HG03378 (cell line): ENCODE data around the gene TRAPPC6A.
A peak's percentile ranks its signal among the peaks of the same experiment; 100 is the strongest.

Experiments
- ATAC-seq: cut with Tn5 transposase; IDR thresholded peaks from one replicate; pipeline ENCODE4 v1.9.1; 2021; ENCODE audit warnings: mild to moderate bottlenecking, moderate library complexity; ENCODE audit not compliant: unreplicated experiment

Gene TRAPPC6A, protein sequence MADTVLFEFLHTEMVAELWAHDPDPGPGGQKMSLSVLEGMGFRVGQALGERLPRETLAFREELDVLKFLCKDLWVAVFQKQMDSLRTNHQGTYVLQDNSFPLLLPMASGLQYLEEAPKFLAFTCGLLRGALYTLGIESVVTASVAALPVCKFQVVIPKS

DNA sequence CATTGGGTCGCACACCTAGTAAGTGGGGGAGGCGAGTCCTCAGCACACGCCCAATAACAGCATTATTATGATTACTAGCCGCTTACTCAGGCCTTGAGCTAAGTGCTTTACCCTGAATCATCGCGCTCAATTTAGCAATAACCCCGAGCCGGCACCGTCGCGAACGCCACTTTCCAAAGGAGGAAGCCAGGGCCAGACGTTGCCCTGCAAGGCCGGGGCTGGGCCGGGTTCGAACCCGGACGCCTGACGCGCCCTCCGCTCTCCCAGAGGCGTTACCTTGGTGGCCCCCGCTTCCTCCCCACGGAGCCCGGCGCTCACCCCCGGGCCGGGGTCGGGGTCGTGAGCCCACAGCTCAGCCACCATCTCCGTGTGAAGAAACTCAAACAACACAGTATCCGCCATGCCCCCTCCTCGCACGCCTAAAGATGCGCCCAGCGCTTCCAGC lies at the start of gene TRAPPC6A:
Gene TRAPPC6A (minus strand): TSS at position 421 of the 445 bp plus-strand sequence. CDS start 19 bp downstream, at position 402.
- peak; percentile 4 for ATAC-seq

DNA sequence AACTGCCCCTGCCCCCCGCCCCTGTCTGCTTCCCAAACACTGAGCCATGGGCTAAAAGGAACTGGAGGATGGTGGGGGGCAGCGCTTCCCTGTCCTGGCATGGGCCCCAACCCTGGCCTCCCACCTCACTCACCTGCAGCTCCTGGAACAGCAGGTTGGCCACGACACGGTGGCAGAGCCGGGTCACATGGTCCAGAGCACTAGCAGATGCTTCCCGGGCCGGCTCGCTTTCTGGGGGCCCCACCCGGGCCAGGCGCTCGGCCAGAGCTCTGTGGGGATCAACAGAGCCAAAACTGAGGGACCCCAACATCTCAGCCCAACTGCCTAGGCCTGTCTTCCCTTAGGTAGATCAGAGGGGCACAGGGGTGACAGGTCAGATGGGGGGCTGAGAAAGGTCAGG lies 46.6 kb upstream of the TRAPPC6A start:
- no peak for ATAC-seq

DNA sequence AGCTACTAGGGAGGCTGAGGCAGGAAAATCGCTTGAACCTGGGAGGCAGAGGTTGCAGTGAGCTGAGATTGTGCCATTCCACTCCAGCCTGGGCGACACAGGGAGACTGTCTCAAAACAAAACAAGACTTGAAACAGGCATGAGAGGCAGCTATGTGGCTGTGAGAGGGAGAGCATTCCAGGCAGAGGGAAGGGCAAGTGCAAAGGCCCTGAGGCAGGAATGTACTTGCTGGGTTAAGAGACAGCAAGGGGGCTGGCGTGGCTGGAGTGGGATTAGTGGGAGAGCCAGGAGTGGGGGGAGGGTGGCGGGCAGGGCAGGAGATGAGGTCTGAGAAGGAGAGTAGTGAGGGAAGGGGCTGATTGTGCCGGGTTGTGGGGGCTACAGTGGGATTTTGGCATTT lies 45.8 kb upstream of the TRAPPC6A start:
- no peak for ATAC-seq

DNA sequence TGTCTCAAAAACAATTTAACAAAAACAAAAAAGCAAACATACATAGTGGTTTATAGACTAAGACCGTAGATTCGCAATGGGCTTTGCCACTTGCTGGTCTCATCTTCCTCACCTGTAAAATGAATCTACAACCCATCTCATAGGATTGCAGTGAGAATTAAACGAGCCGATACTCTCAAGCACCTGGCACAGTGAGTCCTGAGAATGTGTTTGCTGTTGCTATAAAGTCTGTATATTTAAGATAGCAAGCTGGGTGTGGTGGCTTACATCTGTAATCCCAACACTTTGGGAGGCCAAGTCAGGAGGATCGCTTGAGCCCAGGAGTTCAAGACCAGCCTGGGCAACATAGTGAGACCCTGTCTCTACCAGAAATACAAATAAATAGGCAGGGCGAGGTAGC lies 44.7 kb upstream of the TRAPPC6A start:
- no peak for ATAC-seq

DNA sequence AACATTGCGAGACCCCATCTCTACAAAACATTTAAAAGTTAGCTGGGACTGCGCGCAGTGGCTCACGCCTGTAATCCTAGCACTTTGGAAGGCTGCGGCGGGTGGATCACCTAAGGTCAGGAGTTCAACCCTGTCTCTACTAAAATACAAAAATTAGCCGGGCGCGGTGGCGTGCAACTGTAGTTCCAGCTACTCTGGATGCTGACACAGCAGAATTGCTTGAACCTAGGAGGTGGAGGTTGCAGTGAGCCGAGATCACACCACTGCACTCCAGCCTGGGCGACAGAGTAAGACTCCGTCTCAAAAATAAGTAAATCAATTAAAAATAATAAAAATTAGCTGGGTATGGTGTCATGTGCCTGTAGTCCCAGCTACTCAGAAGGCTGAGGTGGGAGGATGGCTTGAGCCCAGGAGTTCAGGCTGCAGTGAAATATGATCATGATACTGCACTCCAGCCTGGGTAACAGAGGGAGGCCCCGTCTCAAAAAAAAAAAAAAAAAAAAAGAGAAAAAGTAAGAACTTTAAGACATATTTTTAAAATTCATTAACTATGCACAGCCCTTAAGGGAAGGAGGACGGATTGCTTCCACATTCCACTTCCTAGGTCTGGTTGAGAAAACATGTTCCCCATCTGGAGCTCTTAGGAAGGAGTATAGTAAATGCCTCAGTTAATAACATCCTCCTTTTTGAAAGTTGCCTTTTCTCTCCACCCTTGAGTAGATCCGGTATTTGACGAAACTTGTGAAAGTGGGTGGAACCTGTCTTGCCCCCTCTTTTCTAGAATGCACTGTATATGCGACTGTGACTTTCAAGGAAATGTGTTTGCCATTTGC lies 41.1 kb upstream of the TRAPPC6A start:
- ATAC-seq: no peak

DNA sequence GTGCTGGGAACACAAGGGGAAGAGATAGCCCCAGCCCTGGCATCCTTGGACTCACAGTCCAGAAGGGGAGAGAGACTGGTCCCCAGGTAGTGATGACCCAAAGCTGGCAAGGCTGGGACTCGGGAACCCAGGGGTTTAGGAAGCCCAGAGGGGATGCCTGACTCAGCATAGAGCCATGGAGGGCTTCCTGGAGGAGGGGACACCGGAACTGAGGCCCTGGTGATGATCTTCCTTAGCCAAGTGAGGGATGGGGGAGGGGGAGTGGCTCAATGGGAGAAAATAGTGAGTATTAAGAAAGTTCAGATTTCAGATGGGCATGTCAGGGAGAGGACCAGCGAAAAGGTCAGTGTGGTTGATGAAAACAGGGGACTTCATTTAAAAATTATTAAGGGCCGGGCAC lies 40.4 kb upstream of the TRAPPC6A start:
- ATAC-seq: no peak

DNA sequence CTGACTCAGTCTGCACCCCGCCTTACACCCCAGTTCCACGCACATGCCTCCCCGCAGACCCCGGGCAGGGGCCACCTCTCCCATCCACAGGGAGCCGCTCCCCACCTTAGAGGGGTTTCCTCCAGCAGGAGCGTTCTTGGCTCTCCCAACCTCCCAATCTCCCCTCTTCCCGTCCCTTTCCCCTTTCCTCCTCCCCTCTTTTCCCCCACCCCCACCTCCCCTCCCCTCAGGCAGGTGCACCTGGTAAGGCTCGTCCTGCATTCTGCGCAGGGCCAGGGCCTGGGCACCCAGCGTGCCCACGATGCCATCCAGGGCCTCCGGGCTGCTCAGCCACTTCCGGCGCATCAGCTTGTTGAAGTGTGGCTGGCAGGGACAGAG lies 39.9 kb upstream of the TRAPPC6A start:
- ATAC-seq: no peak

DNA sequence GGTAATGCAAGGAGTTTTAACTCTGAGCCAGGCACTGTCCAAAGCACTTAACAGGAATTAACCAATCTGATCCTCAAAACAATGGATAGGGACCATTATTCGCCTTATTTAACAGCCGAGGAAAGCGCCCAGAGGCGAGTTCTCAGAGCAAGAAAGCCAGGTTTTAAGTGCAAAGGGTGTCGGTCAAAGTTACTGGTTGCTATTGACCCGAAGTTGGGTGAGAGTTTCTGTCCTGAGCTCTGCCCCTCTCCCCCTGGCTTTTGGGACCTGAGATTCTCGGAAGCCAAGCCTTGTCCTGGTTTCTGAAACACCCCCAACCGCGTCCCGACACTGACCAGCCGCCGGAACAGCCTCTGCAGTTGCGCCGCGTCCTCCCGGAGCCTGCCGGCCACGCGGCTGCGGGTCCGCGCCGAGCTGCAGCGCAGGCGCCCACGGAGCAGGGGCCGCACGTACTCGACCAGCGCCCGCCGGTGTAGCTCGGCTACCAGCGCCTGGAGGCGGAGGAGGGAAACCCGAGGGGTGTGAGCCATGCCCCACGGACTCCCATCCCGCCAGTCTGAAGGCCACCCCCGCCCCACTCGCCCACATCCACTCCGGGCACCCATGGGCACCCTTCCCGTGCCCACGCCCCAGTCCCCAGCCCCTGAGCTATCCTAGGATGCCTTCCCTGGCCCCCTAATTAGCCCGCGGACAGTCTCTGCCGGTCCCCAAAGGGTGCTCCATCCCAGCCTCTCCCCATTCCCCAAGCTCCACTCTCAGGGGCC lies 39.3 kb upstream of the TRAPPC6A start:
- no peak for ATAC-seq

DNA sequence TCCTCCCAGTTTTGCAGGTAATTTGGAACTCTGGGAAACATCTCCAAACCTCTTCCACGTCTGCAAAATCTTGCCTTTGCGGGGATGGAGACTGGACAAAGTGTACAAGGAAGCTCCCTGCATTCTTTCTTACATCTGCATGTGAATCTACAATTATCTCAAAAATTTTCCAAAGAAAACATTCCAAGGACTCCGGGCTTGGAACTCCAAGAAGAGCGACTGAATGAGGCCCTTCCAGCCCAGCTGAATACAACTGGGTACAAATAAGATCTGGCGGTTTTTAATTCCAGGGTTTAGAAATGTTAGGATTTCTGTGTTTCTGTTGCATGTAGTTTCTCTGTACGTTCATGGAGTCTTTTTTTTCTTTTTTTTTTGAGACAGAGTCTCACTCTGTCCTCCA lies 38.6 kb upstream of the TRAPPC6A start:
- ATAC-seq: no peak

DNA sequence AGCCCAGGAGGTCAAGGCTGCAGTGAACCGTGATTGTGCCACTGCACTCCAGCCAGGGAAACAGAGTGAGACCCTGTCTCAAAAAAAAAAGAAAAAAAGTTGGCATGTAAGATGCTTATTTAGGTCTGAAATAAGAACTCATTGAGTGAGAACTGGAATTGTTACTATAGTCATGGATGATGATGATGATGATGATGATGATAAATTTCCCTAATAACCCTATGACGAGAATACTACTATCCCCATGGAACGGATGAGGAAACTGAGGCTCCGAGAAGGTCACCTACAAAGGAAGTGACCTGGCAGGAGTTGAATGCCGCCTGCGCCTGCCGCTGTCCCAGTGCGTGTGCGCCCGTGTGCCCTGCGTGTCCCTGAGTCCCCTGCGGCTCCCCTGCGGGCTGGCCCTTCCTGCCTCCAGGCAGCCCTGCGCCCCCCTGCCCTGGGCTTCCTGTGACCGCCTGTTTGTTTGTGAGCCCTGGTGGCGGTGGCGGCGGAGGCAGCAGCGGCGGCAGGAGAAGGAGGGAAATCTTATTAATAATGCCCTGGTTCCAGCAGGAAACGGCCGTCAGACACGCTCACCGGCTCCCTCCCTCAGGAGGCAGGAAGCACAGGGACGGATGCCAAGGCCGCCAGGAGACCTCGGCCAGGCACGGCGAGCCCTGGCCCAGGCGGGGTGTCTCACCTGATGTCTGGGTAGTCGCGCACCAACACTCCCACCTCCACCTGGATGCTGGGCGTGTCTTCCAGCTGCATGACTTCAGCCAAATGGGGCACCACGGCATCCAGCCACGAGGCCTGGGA lies 37.6 kb upstream of the TRAPPC6A start:
- ATAC-seq: no peak

DNA sequence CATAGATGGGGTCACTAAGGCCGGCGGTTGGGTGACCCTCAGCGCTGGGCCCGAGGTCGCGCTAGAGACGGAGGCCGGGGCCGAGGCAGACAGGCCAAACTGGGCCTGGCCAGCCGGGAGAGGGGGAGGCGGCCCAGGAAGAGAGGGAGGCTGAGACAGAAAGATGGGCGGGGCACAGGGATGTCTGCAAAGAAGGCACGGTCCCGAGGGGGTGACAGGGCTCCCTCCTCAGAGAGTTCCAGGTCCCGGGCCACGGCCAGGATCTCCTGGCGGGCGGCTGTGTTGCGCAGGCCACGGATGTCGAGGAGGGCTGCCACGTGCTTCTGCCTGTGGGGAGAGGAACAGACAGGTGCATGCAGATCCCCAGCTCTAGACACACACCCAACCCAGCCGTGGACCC lies 35.0 kb upstream of the TRAPPC6A start:
- no peak for ATAC-seq

DNA sequence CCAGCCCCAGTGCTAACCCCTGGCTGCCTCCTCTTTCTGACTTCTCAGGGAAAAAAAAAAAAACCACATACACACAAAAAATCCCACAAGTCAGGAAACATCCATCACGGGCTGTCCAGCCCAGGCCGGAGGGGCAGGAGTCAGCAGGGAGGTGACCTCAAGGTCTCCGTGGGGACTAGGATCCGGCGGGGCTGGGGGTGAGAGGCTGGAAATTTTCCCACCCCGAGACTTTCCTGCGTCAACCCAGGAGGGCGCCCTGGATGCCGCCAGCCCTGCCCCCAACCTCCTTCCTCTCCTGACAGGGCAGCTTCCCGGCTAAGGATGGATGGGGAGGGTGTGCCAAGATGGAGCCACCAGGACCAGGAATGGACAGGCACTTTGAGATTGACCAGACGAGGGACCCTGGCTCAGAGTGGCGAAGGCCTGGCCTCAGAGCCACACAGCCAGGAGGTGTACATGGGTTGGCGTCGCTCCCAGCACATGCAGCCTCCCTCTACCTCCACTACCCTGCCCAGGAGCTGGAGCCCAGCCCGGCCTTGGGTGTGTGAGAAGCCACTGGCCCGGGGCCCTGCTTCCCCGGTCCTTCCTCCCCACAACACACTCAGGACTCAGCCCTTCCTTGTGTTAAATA lies 33.8 kb upstream of the TRAPPC6A start:
- no peak for ATAC-seq

DNA sequence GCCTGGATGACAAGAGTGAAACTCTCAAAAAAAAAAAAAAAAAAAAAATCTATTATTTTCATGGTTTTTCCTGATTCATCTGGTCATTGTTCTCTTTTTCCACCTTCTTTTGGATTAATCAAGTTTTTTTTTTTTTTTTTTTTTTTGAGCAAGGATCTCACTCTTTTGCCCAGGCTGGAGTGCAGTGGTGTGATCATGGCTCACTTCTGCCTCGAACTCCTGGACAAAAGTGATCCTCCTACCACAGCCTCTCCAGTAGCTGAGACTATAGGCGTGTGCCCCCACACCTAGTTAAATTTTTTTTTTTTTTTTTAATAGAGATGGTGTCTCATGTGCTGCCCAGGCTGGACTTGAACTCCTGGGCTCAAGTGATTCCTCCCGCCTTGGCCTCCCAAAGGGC lies 28.3 kb upstream of the TRAPPC6A start:
- ATAC-seq: no peak

DNA sequence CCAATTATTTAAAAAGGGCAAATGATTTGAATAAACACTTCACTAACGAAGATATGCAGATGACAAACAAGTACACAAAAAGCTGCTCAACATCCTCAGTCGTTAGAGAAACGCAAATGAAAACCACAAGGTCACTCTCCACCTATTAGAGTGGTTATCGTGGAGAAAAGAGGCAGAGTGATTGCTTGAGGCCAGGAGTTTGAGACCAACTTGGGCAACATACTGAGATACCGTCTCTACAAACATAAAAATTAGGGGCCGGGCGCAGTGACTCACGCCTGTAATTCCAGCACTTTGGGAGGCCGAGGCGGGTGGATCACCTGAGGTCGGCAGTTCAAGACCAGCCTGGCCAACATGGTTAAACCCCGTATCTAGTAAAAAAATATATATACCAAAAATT lies 27.8 kb upstream of the TRAPPC6A start:
- no peak for ATAC-seq

DNA sequence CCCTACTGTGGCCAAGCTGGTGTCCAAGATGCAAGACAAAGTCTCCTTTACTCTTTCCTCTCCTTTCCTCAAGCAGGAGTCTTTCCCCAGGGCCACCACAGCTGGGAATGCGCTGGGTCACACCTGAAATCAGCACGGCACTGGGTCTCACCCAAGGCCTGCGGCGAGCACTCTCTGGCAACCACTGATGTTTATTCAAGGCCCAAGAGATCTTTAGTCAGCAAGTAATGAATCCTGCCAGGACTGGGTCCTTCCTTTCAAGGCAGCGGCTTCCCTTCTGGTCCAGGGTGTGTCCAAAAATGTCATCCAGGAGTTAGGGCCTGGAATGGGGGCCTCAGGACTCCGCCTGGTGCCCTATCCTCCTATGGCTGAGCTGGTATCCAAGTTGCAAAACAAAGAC lies 24.6 kb upstream of the TRAPPC6A start:
- no peak for ATAC-seq

DNA sequence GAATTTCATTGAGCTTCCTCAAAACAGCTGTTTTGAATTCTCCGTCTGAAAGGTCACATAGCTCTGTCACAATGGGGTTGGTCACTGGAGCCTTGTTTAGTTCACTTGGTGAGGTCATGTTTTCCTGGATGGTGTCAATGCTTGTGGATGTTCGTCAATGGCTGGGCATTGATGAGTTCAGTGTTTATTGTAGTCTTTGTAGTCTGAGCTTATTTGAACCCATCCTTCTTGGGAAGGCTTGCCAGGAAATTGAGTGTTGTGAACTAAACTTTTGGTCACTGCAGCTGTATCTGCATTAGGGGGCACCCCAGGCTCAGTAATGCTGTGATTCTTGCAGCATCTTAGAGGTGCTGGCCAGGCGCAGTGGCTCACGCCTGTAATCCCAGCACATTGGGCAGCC lies 22.5 kb upstream of the TRAPPC6A start:
- ATAC-seq: no peak

DNA sequence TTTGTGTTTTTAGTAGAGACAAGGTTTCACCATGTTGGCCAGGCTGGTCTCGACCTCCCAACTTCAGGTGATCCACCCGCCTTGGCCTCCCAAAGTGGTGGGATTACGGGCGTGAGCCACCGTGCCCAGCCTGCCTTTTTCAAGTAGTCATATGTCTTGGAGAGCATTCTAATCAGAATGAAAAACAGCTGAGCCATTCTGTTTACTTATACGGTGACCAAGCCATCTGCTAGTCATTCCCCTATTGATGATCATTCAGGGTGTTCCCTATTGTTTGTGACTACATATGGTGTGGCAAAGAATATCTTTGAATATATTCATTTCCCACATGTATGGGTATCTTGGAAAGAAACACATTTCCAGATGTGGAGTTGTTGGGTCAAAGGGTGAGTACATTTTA lies 17.7 kb upstream of the TRAPPC6A start:
- no peak for ATAC-seq

DNA sequence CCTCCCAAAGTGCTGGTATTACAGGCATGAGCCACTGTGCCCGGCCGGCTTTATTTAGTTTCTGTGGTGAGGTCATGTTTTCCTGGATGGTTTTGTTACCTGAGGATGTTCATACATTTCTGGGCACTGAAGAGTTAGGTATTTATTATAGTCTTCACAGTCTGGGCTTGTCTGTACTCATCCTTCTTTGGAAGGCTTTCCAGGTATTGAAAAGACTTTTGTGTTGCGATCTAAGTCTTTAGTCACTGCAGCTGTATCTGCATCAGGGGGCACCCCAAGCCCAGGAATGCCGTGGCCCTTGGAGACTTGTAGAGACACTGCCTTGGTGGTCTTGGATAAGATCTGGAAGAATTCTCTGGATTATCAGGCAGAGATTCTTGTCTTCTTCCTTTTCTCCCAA lies 13.3 kb upstream of the TRAPPC6A start:
- no peak for ATAC-seq

DNA sequence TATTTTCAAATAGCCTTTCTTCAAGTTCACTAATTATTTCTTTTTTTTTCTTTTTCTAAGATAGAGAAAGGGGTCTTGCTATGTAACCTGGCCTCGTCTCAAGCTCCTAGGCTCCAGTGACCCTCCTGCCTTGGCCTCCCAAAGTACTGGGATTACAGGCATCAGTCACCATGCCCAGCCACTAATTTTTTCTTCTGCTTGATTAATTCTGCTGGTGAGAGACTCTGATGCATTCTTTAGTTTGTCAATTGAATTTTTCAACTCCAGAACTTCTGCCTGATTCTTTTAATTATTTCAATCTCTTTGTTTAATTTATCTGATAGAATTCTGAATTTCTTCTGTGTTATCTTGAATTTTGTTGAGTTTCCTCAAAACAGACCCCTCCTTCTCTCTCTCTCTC lies 11.9 kb upstream of the TRAPPC6A start:
- no peak for ATAC-seq

DNA sequence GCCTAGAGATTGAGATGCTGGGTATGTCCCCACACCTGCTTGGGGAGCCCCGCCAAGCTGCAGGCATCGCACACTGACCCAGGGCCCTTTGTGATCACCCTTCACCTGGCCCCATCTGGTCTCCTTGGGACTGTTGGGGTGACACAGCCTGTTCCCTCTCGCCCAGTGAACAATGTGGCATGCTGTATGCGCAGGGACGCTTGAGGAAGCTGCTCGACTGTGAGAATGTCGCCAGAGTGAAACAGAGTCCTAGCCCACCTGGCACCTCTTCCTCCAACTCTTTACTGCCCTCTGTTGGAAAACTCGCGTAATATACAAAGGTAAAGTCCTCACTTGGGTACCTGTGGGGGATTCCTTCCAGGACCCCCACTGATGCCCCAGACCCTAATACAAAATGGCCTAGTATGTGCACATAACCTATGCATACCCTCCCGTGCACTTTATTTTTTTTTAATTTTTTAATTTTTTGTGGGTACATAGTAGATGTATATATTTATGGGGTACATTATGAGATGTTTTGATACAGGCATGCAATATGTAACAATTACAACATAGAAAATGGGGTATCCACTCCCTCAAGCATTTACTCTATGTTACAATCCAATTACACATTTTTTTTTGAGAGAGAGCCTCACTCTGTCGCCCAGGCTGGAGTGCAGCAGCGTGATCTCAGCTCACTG lies 9.5 kb upstream of the TRAPPC6A start:
- no peak for ATAC-seq
